C1 segment of cervical spinal cord (tissue), 14 donors: ENCODE results near the gene COL11A2.
"Not testable (repeated sequence)": the region's sequence is repeated elsewhere in the genome, so short reads cannot be mapped to it uniquely, and the experiment has no call there.

Experiments used
- DNase-seq, 14 donors: peaks; one replicate each; lab custom pipeline; 2025; lab: John Stamatoyannopoulos, UW

Gene COL11A2

GRCh38 chr6:33160096-33160495 is 32.2 kb downstream of the COL11A2 start:
- DNase-seq: no peak

GRCh38 chr6:33156964-33157363 is 35.3 kb downstream of the COL11A2 start:
- no peak for DNase-seq

- DNase-seq: no peak
These were observed 35.7 kb downstream of the COL11A2 start for GRCh38 chr6:33156561-33156960.

GRCh38 chr6:33154349-33154748 is 37.9 kb downstream of the COL11A2 start:
- DNase-seq: no peak

- no peak for DNase-seq
These were observed 41.2 kb downstream of the COL11A2 start for GRCh38 chr6:33151050-33151449.

GRCh38 chr6:33150560-33150959 is 41.7 kb downstream of the COL11A2 start:
- DNase-seq: not testable (repeated sequence)

GRCh38 chr6:33147807-33148666 is 44.2 kb downstream of the COL11A2 start:
- DNase-seq: peak in 2 of 14 donors; percentile 5 to 32

GRCh38 chr6:33144373-33144772 is 47.9 kb downstream of the COL11A2 start:
- peak in 6 of 14 donors; percentile 1 to 21 (median 10) for DNase-seq

- DNase-seq: no peak
These were observed 49.0 kb downstream of the COL11A2 start for GRCh38 chr6:33143113-33143770.

- no peak for DNase-seq
These were observed 49.7 kb downstream of the COL11A2 start for GRCh38 chr6:33142501-33143070.

GRCh38 chr6:33140556-33140955 is 51.7 kb downstream of the COL11A2 start:
- no peak for DNase-seq

GRCh38 chr6:33139596-33140206 is 52.6 kb downstream of the COL11A2 start:
- no peak for DNase-seq

- no peak for DNase-seq
These were observed 55.9 kb downstream of the COL11A2 start for GRCh38 chr6:33136310-33136900.

GRCh38 chr6:33132081-33132524 is 60.2 kb downstream of the COL11A2 start:
- no peak for DNase-seq

- no peak for DNase-seq
These were observed 63.9 kb downstream of the COL11A2 start for GRCh38 chr6:33128318-33128717.

GRCh38 chr6:33126101-33126714 is 66.1 kb downstream of the COL11A2 start:
- peak in 9 of 14 donors; percentile 5 to 52 (median 19) for DNase-seq

- DNase-seq: no peak
These were observed 67.3 kb downstream of the COL11A2 start for GRCh38 chr6:33124947-33125346.

GRCh38 chr6:33124525-33124901 is 67.8 kb downstream of the COL11A2 start:
- no peak for DNase-seq

- peak in 1 of 14 donors; percentile 64 for DNase-seq
These were observed 68.3 kb downstream of the COL11A2 start for GRCh38 chr6:33123732-33124524.

GRCh38 chr6:33123181-33123580 is 69.1 kb downstream of the COL11A2 start:
- DNase-seq: no peak
